GM23338 (cell line): ENCODE data around the gene FAM53A. TPM values are rescaled to one million over a fixed set of nuclear protein-coding genes. Genes with fewer than 3 reads are reported as not detected.

Source experiments
- ATAC-seq: fragments of 200-7000 bp; cut with Tn5 transposase; 3 replicates; pipeline ENCODE4 v1.9.1; 2020
- DNase-seq: peaks from one replicate; pipeline ENCODE4 v3.0.0-alpha.2; 2015; ENCODE audit warnings: low spot score
- H2AFZ ChIP-seq: fragments of 200-600 bp; sonication (generic); 2 replicates; pipeline ENCODE4 v1.8.0; 2016; ENCODE audit warnings: antibody characterized with exemption, mild to moderate bottlenecking, moderate library complexity
- H3F3A ChIP-seq: fragments of 200-600 bp; sonication (generic); replicated peaks from 2 replicates; pipeline ENCODE4 v1.8.0; 2017; ENCODE audit warnings: antibody characterized with exemption, mixed run types, low read depth
- H3K27ac ChIP-seq: fragments of 200-600 bp; sonication (generic); 2 replicates; pipeline ENCODE4 v1.6.1; 2016; ENCODE audit warnings: low read depth
- H3K27me3 ChIP-seq: fragments of 200-600 bp; sonication (generic); 2 replicates; pipeline ENCODE4 v1.8.0; 2016; ENCODE audit warnings: mild to moderate bottlenecking, mixed run types, moderate library complexity; ENCODE audit not compliant: insufficient read depth
- H3K36me3 ChIP-seq: fragments of 200-600 bp; sonication (generic); 2 replicates; pipeline ENCODE4 v1.8.0; 2016; ENCODE audit warnings: mild to moderate bottlenecking; ENCODE audit not compliant: insufficient read depth
- H3K4me1 ChIP-seq: fragments of 200-600 bp; sonication (generic); 2 replicates; pipeline ENCODE4 v1.8.0; 2016; ENCODE audit warnings: mild to moderate bottlenecking, moderate library complexity; ENCODE audit not compliant: insufficient read depth
- H3K4me2 ChIP-seq: fragments of 200-600 bp; sonication (generic); 2 replicates; pipeline ENCODE4 v1.7.1; 2017; ENCODE audit warnings: mixed run types
- H3K4me3 ChIP-seq: fragments of 200-600 bp; sonication (generic); 2 replicates; pipeline ENCODE4 v1.6.1; 2016; ENCODE audit warnings: mixed run types
- H3K79me2 ChIP-seq: fragments of 200-600 bp; sonication (generic); replicated peaks from 2 replicates; pipeline ENCODE4 v1.8.0; 2017; ENCODE audit warnings: mild to moderate bottlenecking; ENCODE audit not compliant: insufficient read depth
- H3K9me2 ChIP-seq: fragments of 200-600 bp; sonication (generic); 2 replicates; pipeline ENCODE4 v1.8.0; 2017; ENCODE audit not compliant: insufficient read depth
- H4K20me1 ChIP-seq: fragments of 200-600 bp; sonication (generic); replicated peaks from 2 replicates; pipeline ENCODE4 v1.8.0; 2017; ENCODE audit warnings: mild to moderate bottlenecking; ENCODE audit not compliant: insufficient read depth
- H3K27ac Mint-ChIP-seq: 2 replicates; pipeline ENCODE4 v1.8.0; 2020; ENCODE audit warnings: inconsistent platforms, mild to moderate bottlenecking, moderate library complexity, mixed read lengths
- H3K27me3 Mint-ChIP-seq: 3 replicates; pipeline ENCODE4 v1.8.0; 2022; ENCODE audit warnings: low read depth, mild to moderate bottlenecking, moderate library complexity, mixed read lengths, inconsistent platforms; ENCODE audit not compliant: insufficient read depth, poor library complexity
- H3K36me3 Mint-ChIP-seq: 3 replicates; pipeline ENCODE4 v1.8.0; 2021; ENCODE audit warnings: low read depth, mild to moderate bottlenecking, inconsistent platforms, moderate library complexity, mixed read lengths
- H3K4me1 Mint-ChIP-seq: 3 replicates; pipeline ENCODE4 v1.8.0; 2020; ENCODE audit warnings: mild to moderate bottlenecking, inconsistent platforms, mixed read lengths
- H3K4me3 Mint-ChIP-seq: 3 replicates; pipeline ENCODE4 v1.8.0; 2021; ENCODE audit warnings: moderate library complexity, mild to moderate bottlenecking, inconsistent platforms, mixed read lengths
- H3K9me3 Mint-ChIP-seq: 3 replicates; pipeline ENCODE4 v1.8.0; 2020; ENCODE audit warnings: moderate library complexity, mild to moderate bottlenecking, inconsistent platforms, mixed read lengths
- CREB1 ChIP-seq: fragments of 250-450 bp; sonication (Bioruptor Pico); IDR thresholded peaks from 2 replicates; pipeline ENCODE4 v1.5.0; 2020; ENCODE audit warnings: low read depth, mild to moderate bottlenecking, moderate library complexity
- CTCF ChIP-seq, 2 experiments: fragments of 200-600 bp in 1 of 2; sonication (generic) in 1 of 2; conservative IDR thresholded peaks; 2 replicates each; pipeline versions ENCODE4 v1.5.1 to v1.6.1; 2016 to 2017; ENCODE audit warnings: antibody characterized with exemption in 2 of 2, low read depth in 2 of 2, mild to moderate bottlenecking in 2 of 2, moderate library complexity in 1 of 2
- ETS1 ChIP-seq: IDR thresholded peaks from 2 replicates; pipeline ENCODE4 v1.6.1; 2016; ENCODE audit warnings: antibody characterized with exemption
- EZH2 ChIP-seq: fragments of 200-600 bp; sonication (generic); IDR thresholded peaks from one replicate; pipeline ENCODE4 v1.8.0; 2017; ENCODE audit warnings: antibody characterized with exemption, mild to moderate bottlenecking, low read depth; ENCODE audit not compliant: unreplicated experiment
- EZH2phosphoT487 ChIP-seq: fragments of 200-600 bp; sonication (generic); IDR thresholded peaks from one replicate; pipeline ENCODE4 v1.8.1; 2018; ENCODE audit warnings: antibody characterized with exemption; ENCODE audit not compliant: unreplicated experiment
- JUNB ChIP-seq: IDR thresholded peaks from one replicate; pipeline ENCODE4 v1.6.1; 2016; ENCODE audit warnings: antibody characterized with exemption; ENCODE audit not compliant: unreplicated experiment
- NANOG ChIP-seq: IDR thresholded peaks from 2 replicates; pipeline ENCODE4 v1.6.1; 2016; ENCODE audit warnings: antibody characterized with exemption, borderline replicate concordance
- POLR2AphosphoS5 ChIP-seq: IDR thresholded peaks from 2 replicates; pipeline ENCODE4 v1.6.1; 2016; ENCODE audit warnings: antibody characterized with exemption, low read depth
- REST ChIP-seq: IDR thresholded peaks from one replicate; pipeline ENCODE4 v1.6.1; 2018; ENCODE audit warnings: antibody characterized with exemption; ENCODE audit not compliant: unreplicated experiment
- STAT1 ChIP-seq: IDR thresholded peaks from one replicate; pipeline ENCODE4 v1.6.1; 2016; ENCODE audit warnings: antibody characterized with exemption; ENCODE audit not compliant: unreplicated experiment
- ZNF114 ChIP-seq: fragments of 250-450 bp; sonication (Bioruptor Pico); IDR thresholded peaks from 2 replicates; pipeline ENCODE4 v1.5.0; 2020; ENCODE audit warnings: mild to moderate bottlenecking, moderate library complexity
- ZNF331 ChIP-seq: fragments of 250-450 bp; sonication (Bioruptor Pico); IDR thresholded peaks from 2 replicates; pipeline ENCODE4 v1.5.0; 2020; ENCODE audit warnings: low read depth, mild to moderate bottlenecking, moderate library complexity
- ZNF462 ChIP-seq: fragments of 250-450 bp; sonication (Bioruptor Pico); IDR thresholded peaks from 2 replicates; pipeline ENCODE4 v1.5.0; 2020; ENCODE audit warnings: mild to moderate bottlenecking, moderate library complexity
- polyA plus RNA-seq: library from polyadenylated mRNA; unstranded; fragments of >200 nt; fragmentation: Nextera tagmentation; extraction: Ambion mirVana; gene quantifications from 2 replicates; pipeline ENCODE4 v1.2.1, GENCODE V29; 2016
- total RNA-seq: library from RNA; depleted of rRNA; stranded (reverse); fragments of >200 nt; shearing (Covaris generic); gene quantifications from 2 replicates; pipeline ENCODE4 v1.2.3, GENCODE V29; 2014

Gene FAM53A
- total and polyA plus RNA-seq, 2 experiments from 2014 or later: 1.1 to 3.1 TPM

GRCh38 chr4:1656132-1656531, 28.0 kb downstream of the FAM53A start:
- H3K27ac Mint-ChIP-seq: peak overlapping the region; percentile 72
- TF ChIP-seq EZH2 (no peak), NANOG (no peak), STAT1 (no peak), EZH2phosphoT487 (no peak), CREB1 (CRISPR knock-in tag) (no peak), ETS1 (no peak), ZNF114 (CRISPR knock-in tag) (no peak), REST (no peak), ZNF331 (no peak), POLR2AphosphoS5 (no peak), JUNB (no peak), CTCF (conservative IDR thresholded peaks at IDR 0.05; ENCODE audit: low read depth in 2 of 2) (no peak), ZNF462 (CRISPR knock-in tag) (no peak)

More at GRCh38 chr4:1656132-1656531, 28.0 kb downstream of the FAM53A start:
- Mint-ChIP-seq H3K4me1 (peaks cover 4% of the 10 kb centered on the region), H3K4me3 (no peak overlapping the region), H3K27me3 (peaks cover 4% of the 10 kb centered on the region), H3K36me3 (no peaks in the 10 kb centered on the region), H3K9me3 (no peaks in the 10 kb centered on the region; the same call in 2 of the 3 replicates)
- DNase-seq: no peak
- no peaks in the 10 kb centered on the region for H4K20me1 ChIP-seq
- no peak for ATAC-seq
- H3K27me3 ChIP-seq: no peaks in the 10 kb centered on the region
- H2AFZ ChIP-seq: no peak overlapping the region
- no peaks in the 10 kb centered on the region for H3K79me2 ChIP-seq
- no peaks in the 10 kb centered on the region for H3K4me1 ChIP-seq
- no peaks in the 10 kb centered on the region for H3K9me2 ChIP-seq
- no peak overlapping the region for H3K4me3 ChIP-seq
- H3K36me3 ChIP-seq: no peaks in the 10 kb centered on the region
- no peak overlapping the region for H3K4me2 ChIP-seq
- no peaks in the 10 kb centered on the region for H3F3A ChIP-seq
- no peak overlapping the region for H3K27ac ChIP-seq
